GM12878 (cell line): ENCODE data around the gene GABBR2.

ENCODE experiments used
- ATF3 ChIP-seq: IDR thresholded peaks from 2 replicates; pipeline ENCODE4 v1.6.1; 2011; ENCODE audit warnings: low read depth, mild to moderate bottlenecking, low read length, moderate library complexity, borderline replicate concordance; ENCODE audit errors: extremely low read depth
- CHD2 ChIP-seq: IDR thresholded peaks from 2 replicates; pipeline ENCODE4 v1.6.1; 2011; ENCODE audit warnings: low read depth, low read length, improper control_type of control experiment, borderline replicate concordance
- CTCF ChIP-seq, 3 experiments: IDR thresholded peaks in 2 of 3; conservative IDR thresholded peaks in 1 of 3; 2 replicates each; pipeline ENCODE4 v1.5.1; 2011; ENCODE audit warnings: low read depth in 3 of 3, low read length in 3 of 3, mild to moderate bottlenecking in 3 of 3, control low read depth in 2 of 3, moderate library complexity in 2 of 3, inconsistent platforms in 1 of 3, mixed read lengths in 1 of 3; ENCODE audit not compliant: control insufficient read depth in 2 of 3, insufficient read depth in 1 of 3; ENCODE audit errors: extremely low read depth in 1 of 3
- MEF2A ChIP-seq: IDR thresholded peaks from 2 replicates; pipeline ENCODE4 v1.6.1; 2011; ENCODE audit warnings: low read depth, mild to moderate bottlenecking, low read length, moderate library complexity; ENCODE audit not compliant: insufficient read depth
- MTA3 ChIP-seq: IDR thresholded peaks from 2 replicates; pipeline ENCODE4 v1.6.1; 2012; ENCODE audit warnings: low read length, inconsistent platforms, borderline replicate concordance
- MXI1 ChIP-seq: fragments of 150-350 bp; IDR thresholded peaks from 2 replicates; pipeline ENCODE4 v1.6.1; 2011; ENCODE audit warnings: low read depth, mild to moderate bottlenecking, inconsistent platforms, low read length, improper control_type of control experiment
- POLR2A ChIP-seq: IDR thresholded peaks from 2 replicates; pipeline ENCODE4 v1.6.1; 2011; ENCODE audit warnings: low read depth, mild to moderate bottlenecking, low read length
- TAF1 ChIP-seq: IDR thresholded peaks from 2 replicates; pipeline ENCODE4 v1.6.1; 2011; ENCODE audit warnings: mild to moderate bottlenecking, low read depth, low read length, borderline replicate concordance
- USF1 ChIP-seq: IDR thresholded peaks from 2 replicates; pipeline ENCODE4 v1.6.1; 2011; ENCODE audit warnings: borderline replicate concordance, low read depth, mild to moderate bottlenecking, moderate library complexity, mixed read lengths, low read length; ENCODE audit not compliant: insufficient read depth; ENCODE audit errors: extremely low read length
- YY1 ChIP-seq: IDR thresholded peaks from 2 replicates; pipeline ENCODE4 v1.6.1; 2011; ENCODE audit warnings: low read depth, mild to moderate bottlenecking, low read length
- ZBTB33 ChIP-seq: fragments of 450-650 bp; IDR thresholded peaks from 2 replicates; pipeline ENCODE4 v1.6.1; 2017; ENCODE audit warnings: mild to moderate bottlenecking
- ZNF24 ChIP-seq: fragments of 450-650 bp; IDR thresholded peaks from 2 replicates; pipeline ENCODE4 v1.6.1; 2017; ENCODE audit warnings: antibody characterized with exemption, mild to moderate bottlenecking
- ZSCAN29 ChIP-seq: fragments of 450-650 bp; IDR thresholded peaks from 2 replicates; pipeline ENCODE4 v1.6.1; 2017; ENCODE audit warnings: mild to moderate bottlenecking, moderate library complexity
- TF ChIP-seq, protein P1 (sequence below): IDR thresholded peaks from 2 replicates; pipeline ENCODE4 v1.6.1; 2012; ENCODE audit warnings: mild to moderate bottlenecking, low read depth, low read length

DNA sequence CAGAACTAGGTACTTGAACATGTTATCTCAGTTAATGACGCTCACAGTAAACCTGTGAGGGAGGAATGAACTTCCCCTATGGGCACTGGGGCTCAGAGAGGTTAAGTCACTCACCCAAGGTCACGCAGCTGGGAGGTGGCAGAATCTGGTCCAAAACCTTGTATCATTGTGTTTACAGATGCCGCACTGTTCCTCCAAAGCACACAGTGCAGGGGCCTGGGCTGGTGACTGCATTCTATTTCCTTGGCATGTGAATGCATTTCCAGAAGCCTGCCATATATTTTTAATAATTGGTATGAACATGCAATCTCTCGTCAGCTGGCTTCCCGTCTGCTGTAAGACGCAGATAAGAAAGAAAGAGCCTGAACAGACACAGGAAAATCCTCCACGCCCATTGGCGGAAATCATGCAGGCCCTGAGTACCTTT is 376.3 kb downstream of the GABBR2 start:
- TF ChIP-seq MXI1, result no peak
- TF ChIP-seq MTA3, result no peak
- no peak for TF ChIP-seq ZBTB33
- no peak for TF ChIP-seq CTCF (IDR thresholded peaks at IDR 0.05 in 2 of 3, conservative IDR thresholded peaks at IDR 0.05 in 1 of 3; ENCODE audit: control insufficient read depth in 2 of 3, extremely low read depth in 1 of 3, insufficient read depth in 1 of 3, low read depth in 3 of 3, low read length in 3 of 3)
- TF ChIP-seq ZSCAN29, result no peak
- TF ChIP-seq, protein P1, sequence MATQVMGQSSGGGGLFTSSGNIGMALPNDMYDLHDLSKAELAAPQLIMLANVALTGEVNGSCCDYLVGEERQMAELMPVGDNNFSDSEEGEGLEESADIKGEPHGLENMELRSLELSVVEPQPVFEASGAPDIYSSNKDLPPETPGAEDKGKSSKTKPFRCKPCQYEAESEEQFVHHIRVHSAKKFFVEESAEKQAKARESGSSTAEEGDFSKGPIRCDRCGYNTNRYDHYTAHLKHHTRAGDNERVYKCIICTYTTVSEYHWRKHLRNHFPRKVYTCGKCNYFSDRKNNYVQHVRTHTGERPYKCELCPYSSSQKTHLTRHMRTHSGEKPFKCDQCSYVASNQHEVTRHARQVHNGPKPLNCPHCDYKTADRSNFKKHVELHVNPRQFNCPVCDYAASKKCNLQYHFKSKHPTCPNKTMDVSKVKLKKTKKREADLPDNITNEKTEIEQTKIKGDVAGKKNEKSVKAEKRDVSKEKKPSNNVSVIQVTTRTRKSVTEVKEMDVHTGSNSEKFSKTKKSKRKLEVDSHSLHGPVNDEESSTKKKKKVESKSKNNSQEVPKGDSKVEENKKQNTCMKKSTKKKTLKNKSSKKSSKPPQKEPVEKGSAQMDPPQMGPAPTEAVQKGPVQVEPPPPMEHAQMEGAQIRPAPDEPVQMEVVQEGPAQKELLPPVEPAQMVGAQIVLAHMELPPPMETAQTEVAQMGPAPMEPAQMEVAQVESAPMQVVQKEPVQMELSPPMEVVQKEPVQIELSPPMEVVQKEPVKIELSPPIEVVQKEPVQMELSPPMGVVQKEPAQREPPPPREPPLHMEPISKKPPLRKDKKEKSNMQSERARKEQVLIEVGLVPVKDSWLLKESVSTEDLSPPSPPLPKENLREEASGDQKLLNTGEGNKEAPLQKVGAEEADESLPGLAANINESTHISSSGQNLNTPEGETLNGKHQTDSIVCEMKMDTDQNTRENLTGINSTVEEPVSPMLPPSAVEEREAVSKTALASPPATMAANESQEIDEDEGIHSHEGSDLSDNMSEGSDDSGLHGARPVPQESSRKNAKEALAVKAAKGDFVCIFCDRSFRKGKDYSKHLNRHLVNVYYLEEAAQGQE, result no peak
- TF ChIP-seq ZNF24, result no peak
- no peak for TF ChIP-seq CHD2
- no peak for TF ChIP-seq USF1
- no peak for TF ChIP-seq POLR2A
- TF ChIP-seq TAF1, result no peak
- no peak for TF ChIP-seq YY1
- no peak for TF ChIP-seq ATF3
- no peak for TF ChIP-seq MEF2A
